ENCODE measurements around the gene ZFP2.
"Not testable (repeated sequence)": the region's sequence is repeated elsewhere in the genome, so short reads cannot be mapped to it uniquely, and the experiment has no call there.

The ZFP2 gene

DNA sequence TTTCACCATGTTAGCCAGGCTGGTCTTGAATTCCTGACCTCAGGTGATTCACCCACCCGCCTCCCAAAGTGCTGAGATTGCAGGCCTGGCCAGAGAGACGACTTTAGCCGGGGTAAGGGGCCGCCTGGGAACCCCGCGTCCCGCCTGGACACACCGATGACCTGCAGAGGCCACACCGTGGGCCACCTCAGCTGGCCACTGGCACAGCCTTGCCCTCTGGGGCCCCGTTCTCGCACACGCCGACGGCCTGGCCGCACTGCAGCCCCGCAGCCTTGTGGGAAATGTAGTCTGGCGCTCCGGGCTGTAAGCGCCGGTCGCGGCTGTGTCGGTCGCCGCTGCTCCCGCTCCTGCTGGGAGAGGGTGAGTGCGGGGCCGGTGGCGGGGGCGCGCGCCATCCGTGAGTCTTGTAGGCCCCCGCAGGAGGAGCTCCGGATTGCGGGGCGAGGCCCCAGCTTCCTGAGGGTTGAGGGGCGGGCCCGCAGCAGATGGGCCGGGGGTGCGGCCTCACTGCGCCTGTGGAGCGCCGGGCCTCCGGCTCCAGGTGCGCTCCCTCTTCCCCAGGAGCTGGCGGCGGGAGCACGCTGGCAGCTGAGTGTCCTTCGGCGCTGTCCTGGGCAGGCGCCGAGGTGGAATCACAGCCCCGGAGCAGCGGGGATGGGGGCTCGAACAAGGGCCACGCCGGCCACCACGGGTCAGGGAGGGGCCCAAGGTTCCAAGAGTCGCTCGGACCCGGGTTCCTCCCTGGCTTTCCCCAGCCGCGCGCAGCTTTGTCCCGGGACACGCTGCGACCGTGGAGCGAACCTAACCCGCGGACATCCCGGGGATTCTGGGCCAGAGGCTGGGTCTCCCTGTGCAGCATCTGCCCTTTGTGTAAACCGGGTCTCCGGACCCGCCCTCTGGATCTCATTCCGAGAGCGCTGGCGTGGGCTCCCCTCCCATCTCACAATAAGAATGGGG lies at the start of gene ZFP2:
TSS of gene ZFP2 (plus strand) at position 299 of the 957 bp plus-strand sequence. CDS start 35,401 bp downstream, outside the sequence.
- DNase-seq (ENCODE audit: low read depth): peak; percentile 15

DNA sequence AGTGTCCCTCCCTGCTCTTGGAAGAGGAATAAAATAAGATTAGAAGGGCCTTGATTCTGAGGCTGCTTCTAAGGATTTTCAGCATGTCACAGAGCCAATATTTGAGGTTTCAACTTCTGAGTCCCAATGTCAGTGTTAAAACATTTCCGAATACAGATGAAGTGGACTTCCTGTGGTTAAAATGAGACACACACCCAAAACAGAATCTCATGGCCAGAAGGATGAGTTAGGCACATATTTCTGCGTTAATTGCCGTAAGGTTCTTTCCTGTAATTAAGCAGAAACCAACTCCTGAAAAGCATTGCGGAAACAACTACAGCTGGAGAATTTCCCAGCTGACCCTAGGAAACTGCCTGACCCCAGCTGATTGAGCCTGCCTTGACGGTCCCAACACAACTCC lies 46.4 kb upstream of the ZFP2 start:
- DNase-seq (ENCODE audit: low read depth): no peak

DNA sequence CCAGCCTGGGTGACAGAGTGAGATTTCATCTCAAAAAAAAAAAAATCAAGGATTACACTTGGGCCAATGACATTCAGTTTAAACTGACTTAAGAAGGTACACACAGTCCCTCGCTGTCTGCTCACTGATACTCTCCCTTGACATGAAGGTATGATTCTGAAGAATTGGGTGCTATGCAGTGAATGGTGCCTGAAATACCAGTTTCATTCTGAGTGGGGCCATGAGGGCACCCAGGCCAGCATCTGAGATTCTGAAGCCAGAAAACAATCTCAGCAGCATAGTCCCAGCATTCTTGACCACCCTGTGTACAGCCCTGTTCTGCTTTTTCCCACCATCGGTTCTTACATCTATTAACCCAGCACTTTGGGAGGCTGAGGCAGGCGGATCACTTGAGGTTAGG lies 43.8 kb upstream of the ZFP2 start:
- DNase-seq (ENCODE audit: low read depth): no peak

DNA sequence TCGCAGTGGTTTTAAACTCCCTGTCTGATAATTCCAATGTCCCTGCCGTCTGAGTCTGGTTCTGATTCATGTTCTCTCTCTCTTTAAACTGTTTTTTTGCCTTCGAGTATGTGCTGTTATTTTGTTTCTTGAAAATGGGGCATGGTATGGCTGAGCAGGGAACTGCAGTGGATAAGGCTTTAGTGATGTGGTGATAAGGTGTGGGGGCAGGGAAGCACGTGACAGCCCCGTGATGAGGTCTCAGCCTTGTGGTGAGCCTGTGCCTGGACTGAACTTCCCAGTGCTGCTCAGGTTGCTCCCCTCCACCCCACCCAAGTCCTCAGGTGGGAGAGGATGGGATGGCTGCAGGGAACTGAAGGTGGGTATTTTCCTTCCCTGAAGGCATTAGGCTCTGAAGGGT lies 41.4 kb upstream of the ZFP2 start:
- no peak for DNase-seq (ENCODE audit: low read depth)

DNA sequence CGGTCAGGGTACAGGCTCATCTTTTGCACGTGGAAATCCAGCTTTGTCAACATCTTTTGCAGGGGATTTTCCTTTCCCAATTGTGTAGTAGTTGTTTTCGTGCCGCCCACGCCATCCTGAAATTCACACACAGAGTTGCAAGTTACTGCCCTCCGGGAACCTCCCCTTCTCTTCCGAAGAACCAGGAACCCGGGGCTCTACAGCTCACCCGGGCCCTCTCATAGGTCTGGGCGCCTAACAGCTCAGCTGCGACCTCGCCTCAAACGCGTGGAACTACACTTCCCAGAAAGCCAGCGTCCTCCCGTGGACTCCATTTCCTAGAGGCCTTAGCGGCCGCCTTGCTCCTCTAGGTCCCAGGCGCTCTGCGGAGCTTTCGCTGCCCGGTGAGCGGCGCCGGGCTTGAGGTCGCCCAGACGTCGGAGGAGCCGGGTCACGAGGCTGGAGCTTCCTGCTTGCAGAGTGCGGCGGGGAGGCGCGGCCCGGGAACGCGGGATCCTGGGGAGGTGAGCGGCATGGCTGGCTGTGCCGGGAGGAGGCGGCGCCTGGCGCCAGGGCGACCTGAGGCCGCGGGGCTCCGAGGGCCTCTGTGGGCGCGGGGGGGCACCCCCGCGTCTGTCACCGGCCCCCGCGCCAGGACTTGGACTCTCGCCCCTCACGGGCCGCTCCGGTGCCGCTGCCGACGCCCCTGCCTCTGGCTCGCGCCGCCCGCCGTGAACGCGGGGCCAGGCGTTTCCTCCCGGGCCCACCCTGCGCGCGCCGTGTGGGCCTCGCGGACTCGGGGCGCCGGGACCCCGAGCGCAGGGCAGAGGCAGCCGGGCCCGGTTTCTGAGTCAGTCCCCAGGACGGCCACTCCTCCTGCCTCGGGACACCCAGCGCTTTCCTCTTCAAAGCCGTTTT lies 35.8 kb upstream of the ZFP2 start, which contains the start of gene ZNF354B:
TSS of gene ZNF354B (plus strand) at position 329 of the 897 bp plus-strand sequence. CDS start 1,095 bp downstream, outside the sequence.
- DNase-seq (ENCODE audit: low read depth): peak; percentile 80

DNA sequence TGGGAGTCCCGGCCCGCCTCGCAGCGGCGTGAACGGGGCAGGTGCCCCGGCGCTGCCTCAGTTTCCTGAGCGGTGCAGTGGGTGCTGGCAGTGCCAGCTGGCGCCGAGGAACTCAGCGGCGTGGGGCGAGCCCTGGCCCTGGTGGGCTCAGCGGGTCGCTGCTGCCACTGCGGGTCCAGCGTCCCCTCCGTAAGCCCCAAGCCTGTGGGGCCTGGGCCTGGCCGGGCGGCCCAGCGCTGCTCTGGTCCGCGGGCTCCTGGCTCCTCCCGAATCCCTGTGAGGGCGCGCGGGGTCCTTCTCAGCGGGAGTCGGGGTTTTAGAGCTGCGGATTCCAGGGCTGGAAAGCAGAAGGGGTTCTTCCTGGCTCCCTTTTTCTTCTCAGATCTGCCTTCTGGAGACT lies 35.1 kb upstream of the ZFP2 start:
- DNase-seq (ENCODE audit: low read depth): not testable (repeated sequence)

DNA sequence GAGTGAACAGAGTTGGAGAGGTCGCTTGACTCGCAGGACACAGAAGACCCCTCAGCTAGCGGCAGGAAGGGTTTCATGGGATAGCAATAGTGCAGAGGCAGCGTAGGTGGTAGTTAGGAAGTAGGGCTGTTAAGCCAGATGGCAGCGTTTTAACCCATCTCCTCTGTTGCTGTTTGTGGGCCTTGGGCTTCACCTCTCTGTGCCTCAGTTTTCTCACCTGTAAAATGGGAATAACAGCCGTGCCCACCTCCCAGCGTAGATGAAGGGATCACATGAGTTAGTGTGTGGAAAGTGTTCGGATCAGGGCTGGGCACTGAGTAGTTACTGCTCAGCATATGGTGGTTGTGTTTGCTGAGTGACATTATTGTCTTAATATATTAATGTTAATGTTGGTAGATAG lies 34.1 kb upstream of the ZFP2 start:
- no peak for DNase-seq (ENCODE audit: low read depth)

DNA sequence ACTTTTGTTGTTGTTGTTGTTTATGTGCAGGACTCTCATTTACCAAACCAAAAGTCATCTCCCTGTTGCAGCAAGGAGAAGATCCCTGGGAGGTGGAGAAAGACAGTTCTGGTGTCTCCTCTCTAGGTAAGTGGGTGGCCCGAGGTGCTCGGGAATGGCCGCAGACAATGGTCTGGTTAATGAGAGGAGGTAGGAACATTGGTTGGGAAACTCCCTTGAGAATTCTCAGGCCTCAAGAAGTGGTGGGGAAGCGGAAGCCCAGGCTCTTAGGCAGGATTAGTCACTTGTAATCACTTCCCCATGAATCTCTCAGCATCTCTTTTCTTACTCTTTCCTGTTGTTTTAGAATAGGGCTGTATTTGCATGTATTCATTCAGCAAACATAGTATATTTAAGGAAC lies 28.8 kb upstream of the ZFP2 start:
- DNase-seq (ENCODE audit: low read depth): no peak

DNA sequence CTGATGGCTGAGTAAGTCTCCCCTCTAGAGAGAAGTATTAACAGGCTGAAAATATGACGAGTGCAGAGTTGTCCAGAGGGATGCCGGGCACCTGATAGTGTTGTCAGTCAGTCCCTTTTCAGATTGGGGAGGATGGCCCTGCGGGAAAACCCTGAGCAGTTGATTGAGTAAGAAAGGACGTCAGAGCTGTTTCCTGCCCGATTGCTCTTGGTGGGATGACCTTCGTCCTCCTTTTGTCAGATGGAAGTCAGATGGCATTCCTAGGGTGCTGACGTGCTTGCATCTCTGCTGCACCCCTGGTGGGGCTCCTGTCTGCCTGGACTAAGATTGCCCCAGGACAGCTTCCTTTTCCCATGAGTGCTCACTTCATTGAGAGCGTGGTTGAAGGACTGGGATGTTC lies 26.1 kb upstream of the ZFP2 start:
- DNase-seq (ENCODE audit: low read depth): no peak

DNA sequence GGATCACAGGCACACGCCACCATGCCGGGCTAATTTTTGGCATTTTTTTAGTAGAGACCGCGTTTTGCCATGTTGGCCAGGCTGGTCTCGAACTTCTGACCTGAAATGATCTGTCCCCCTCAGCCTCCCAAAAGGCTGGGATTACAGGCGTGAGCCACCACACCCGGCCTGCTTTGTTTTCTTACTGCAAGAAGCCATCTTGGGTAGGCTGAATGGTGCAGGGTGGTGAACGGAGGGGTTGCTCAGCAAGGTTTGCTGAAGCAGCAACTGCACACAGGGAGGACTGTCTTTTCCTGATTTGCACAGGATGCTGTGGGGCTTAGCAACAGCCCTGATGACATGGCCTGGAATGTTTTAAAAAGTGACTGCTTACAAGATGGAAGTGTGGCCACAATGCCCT lies 25.3 kb upstream of the ZFP2 start:
- no peak for DNase-seq (ENCODE audit: low read depth)

DNA sequence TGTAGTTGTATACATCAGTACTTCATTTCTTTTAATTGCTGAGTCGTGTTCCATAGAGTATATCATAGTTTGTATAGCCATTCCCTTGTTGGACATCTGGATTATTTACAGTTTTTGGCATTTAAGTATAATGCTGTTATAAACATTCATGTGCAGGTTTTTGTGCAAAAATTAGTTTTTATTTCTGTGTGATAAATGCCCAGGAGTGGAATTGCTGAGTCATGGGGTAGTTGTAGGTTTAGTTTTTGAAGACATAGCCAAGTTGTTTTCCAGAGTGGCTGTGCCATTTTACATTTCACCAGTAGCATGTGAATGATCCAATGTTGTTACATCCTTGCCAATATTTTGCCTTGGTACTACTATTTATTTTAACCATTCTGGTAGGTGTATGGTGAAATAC lies 23.4 kb upstream of the ZFP2 start:
- DNase-seq (ENCODE audit: low read depth): no peak

DNA sequence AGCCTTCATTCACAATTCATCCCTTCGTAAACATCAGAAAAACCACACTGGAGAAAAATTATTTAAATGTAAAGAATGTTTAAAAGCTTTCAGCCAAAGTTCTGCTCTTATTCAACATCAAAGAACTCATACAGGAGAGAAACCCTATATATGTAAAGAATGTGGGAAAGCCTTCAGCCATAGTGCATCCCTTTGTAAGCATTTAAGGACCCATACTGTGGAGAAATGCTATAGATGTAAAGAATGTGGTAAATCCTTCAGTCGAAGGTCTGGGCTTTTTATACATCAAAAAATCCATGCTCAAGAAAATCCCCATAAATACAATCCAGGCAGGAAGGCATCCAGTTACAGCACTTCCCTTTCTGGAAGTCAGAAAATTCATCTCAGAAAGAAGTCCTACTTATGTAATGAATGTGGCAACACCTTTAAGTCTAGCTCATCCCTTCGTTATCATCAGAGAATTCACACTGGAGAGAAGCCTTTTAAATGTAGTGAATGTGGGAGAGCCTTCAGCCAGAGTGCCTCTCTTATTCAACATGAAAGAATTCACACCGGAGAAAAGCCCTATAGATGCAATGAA lies 12.5 kb upstream of the ZFP2 start:
- not testable (repeated sequence) for DNase-seq (ENCODE audit: low read depth)

DNA sequence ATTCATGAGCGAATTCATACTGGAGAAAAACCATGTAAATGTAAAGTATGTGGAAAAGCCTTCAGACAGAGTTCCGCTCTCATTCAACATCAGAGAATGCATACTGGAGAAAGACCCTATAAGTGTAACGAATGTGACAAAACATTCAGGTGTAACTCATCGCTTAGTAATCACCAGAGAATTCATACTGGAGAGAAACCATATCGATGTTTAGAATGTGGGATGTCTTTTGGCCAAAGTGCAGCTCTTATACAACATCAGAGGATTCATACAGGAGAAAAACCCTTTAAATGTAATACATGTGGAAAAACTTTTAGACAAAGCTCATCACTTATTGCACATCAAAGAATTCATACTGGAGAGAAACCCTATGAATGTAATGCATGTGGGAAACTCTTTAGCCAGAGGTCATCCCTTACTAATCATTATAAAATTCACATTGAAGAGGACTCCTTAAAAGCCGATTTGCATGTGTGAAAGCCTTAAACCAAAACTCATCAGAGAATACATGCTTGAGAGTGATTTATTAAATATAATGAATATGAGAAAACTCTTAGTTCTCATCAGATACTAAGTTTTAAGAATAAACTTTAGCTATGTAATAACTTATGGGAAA lies 11.8 kb upstream of the ZFP2 start:
- DNase-seq (ENCODE audit: low read depth): no peak

DNA sequence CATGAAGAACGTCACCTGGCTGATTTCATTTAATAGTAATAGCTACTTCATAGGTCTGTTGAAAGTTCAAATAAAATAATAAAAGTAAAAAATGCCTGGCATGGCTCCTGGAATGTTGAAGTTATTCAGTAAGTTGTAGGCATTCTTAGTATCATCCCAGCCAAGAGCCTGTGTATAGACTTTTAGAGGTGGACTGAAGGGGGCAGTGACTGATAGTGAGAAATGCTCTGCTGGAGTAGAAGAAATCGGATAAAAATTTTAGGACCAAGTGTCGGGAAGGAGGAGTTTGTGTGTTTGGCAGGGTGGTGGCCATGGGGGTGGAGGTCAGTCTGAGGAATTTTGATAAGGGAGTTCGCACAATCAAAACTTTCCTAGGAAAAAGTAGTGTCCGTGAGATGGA lies 3.6 kb downstream of the ZFP2 start:
- no peak for DNase-seq (ENCODE audit: low read depth)

DNA sequence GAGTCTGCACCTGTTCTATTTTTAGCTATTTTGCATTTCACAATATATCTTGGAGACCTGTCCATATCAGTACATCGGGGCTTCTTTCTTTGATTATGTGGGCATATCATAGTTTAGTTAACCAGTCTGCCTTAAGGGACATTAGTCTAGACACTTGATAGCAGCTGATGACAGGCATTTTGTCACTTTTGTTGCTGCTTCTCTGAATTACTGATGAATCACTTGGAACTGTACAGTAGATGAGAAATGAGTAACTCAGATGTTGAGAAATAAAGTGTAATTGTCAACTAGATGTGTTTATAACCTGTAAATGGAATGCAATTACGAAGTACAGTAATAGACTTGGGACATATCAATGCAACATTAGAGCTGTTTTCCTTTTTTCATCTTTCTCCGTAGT lies 7.1 kb downstream of the ZFP2 start:
- DNase-seq (ENCODE audit: low read depth): no peak

DNA sequence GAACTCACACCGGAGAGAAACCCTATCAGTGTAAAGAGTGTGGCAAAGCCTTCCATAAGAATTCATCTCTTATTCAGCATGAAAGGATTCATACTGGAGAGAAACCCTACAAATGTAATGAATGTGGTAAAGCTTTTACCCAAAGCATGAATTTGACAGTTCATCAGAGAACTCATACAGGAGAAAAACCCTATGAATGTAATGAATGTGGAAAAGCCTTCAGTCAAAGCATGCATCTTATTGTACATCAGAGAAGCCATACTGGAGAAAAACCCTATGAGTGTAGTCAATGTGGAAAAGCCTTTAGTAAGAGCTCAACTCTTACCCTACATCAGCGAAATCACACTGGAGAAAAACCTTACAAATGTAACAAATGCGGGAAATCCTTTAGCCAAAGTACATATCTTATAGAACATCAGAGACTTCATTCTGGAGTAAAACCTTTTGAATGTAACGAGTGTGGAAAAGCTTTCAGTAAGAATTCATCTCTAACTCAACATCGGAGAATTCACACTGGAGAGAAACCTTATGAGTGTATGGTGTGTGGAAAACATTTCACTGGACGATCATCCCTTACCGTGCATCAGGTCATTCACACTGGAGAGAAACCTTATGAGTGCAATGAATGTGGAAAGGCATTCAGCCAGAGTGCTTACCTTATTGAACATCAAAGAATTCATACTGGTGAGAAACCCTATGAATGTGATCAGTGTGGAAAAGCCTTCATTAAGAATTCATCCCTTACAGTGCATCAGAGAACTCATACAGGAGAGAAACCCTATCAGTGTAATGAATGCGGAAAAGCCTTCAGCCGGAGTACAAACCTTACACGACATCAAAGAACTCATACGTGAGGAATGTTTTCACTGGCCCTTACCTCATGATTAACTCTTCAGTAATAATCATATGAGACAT lies 36.4 kb downstream of the ZFP2 start:
- DNase-seq (ENCODE audit: low read depth): no peak

DNA sequence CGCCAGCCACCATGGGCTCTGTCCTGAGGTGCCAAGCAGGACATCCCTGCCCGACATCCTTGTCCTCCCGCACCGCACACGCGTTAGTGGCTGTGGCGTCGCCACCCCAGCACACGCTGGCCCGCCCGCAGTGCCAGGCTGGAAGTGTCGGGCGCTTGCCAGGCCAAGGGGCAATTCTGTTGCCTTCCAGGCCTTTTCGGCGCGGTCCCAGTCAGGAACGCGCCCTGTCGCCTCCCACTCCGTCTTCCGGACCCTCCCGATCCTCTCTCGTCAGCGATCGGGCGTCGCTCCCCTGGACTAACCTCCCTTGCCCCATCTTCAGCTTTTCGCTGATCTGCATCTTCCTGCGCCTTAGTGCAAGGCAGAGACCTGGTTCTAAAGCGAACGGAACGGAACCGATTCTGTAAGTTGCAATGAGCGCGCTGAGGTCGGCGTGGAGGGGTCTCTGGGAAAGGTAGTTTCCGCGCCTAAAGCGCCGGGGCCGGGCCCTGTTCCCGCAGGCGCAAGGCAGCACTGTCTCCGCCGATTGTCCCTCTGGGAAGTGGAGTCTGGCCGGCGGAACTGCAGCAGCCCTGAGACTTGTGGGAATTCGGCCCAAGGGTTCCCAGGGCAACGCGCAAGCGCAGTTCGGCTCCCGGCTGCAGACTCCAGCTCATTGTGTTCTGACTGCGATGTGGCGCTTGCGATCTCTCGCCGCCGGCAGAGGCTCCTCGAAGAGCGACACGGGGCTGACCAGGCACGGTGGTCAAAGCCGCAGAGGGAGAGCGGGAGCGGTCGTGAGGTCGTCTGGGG lies 45.1 kb downstream of the ZFP2 start, which contains the start of gene ZNF454:
TSS of gene ZNF454 (plus strand) at position 630 of the 792 bp plus-strand sequence. CDS start 1,594 bp downstream, outside the sequence.
- no peak for DNase-seq (ENCODE audit: low read depth)

DNA sequence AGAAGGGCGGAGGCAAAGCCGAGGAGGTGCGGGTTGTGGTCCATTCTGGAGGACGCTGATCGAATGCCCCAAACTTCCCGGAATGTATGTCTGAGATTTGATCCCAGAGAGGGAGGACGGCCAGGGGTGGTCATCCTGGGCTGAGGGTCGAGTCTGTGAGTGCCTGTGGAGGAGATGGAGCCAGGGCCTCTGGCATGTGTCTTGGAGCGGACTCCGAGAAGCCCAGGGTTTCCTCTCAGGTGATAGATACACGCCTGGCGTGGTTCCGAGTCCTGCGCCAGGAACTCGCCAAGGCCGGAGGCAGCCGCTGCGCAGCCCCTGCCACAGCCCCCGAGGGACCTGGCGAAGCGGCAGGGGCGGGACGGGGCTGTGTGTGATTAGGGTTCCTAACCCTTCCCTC lies 45.6 kb downstream of the ZFP2 start:
- no peak for DNase-seq (ENCODE audit: low read depth)

DNA sequence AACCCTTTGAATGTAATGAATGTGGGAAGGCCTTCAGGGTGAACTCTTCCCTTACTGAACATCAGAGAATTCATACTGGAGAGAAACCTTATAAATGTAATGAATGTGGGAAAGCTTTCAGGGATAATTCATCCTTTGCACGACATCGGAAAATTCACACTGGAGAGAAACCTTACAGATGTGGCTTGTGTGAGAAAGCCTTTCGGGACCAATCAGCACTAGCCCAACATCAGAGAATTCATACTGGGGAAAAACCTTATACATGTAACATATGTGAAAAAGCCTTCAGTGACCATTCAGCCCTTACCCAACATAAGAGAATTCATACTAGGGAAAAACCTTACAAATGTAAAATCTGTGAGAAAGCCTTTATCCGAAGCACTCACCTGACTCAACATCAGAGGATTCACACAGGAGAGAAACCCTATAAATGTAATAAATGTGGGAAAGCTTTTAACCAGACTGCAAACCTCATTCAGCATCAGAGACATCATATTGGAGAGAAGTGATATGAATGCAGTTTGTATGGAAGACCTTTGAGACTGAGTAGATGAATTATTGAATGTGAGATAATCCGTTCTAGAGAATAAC lies 69.8 kb downstream of the ZFP2 start:
- DNase-seq (ENCODE audit: low read depth): no peak

All from activated T-cell treated with anti-CD3 and anti-CD28 coated beads for 48 hours (primary cell).